Cardiac muscle cell (in vitro differentiated cells and primary cell): ENCODE results near the gene TOE1. TPM values are rescaled to one million over a fixed set of nuclear protein-coding genes. Genes with fewer than 3 reads are reported as not detected.
A peak's percentile ranks its signal among the peaks of the same experiment; 100 is the strongest.
"Not testable (repeated sequence)": the region's sequence is repeated elsewhere in the genome, so short reads cannot be mapped to it uniquely, and the experiment has no call there.

Experiments used
- DNase-seq, 2 donors: peaks; one replicate each; pipeline versions ENCODE4 v3.0.0 to v3.0.0-alpha.2; 2010 to 2017; ENCODE audit warnings: low read depth in 1 of 2, low spot score in 1 of 2
- H3K27ac ChIP-seq: fragments of 200-600 bp; sonication (generic); 2 replicates; pipeline ENCODE4 v1.5.1; 2016
- H3K27me3 ChIP-seq: fragments of 200-600 bp; sonication (generic); 2 replicates; pipeline ENCODE4 v1.6.0; 2016; ENCODE audit warnings: control low read depth
- H3K36me3 ChIP-seq: fragments of 200-600 bp; sonication (generic); 2 replicates; pipeline ENCODE4 v1.5.1; 2016; ENCODE audit warnings: control low read depth
- H3K4me1 ChIP-seq: fragments of 200-600 bp; sonication (generic); 2 replicates; pipeline ENCODE4 v1.8.1; 2017; ENCODE audit warnings: low read depth, mild to moderate bottlenecking, mixed run types
- H3K4me3 ChIP-seq: fragments of 200-600 bp; sonication (generic); 2 replicates; pipeline ENCODE4 v1.5.1; 2016; ENCODE audit warnings: mild to moderate bottlenecking
- H3K9me3 ChIP-seq: fragments of 200-600 bp; sonication (generic); 2 replicates; pipeline ENCODE4 v1.5.1; 2017; ENCODE audit warnings: low read depth, mild to moderate bottlenecking, control low read depth
- CTCF ChIP-seq: IDR thresholded peaks from 2 replicates; pipeline ENCODE4 v1.5.1; 2012; ENCODE audit warnings: low read depth, mild to moderate bottlenecking, low read length
- polyA plus RNA-seq: library from polyadenylated mRNA; unstranded; fragments of >200 nt; fragmentation: Nextera tagmentation; extraction: Ambion mirVana; gene quantifications from 2 replicates; pipeline ENCODE4 v1.2.1, GENCODE V29; 2016
- total RNA-seq: library from RNA; depleted of rRNA; stranded (reverse); fragments of >200 nt; gene quantifications from 2 replicates; pipeline ENCODE4 v1.2.3, GENCODE V29; 2016

The TOE1 gene
- total and polyA plus RNA-seq, 2 experiments from 2014 or later, result 9.1 to 13.4 TPM

GRCh38 chr1:45360981-45361380 is 21.0 kb downstream of the TOE1 start:
- not testable (repeated sequence) for H3K9me3 ChIP-seq, H3K27me3 ChIP-seq, H3K4me3 ChIP-seq, H3K36me3 ChIP-seq, H3K4me1 ChIP-seq
- TF ChIP-seq CTCF, result peak; percentile 7
- DNase-seq, result peak; percentile 32 to 85
- H3K27ac ChIP-seq, result peak overlapping the region; percentile 49

GRCh38 chr1:45364294-45364693 is 24.3 kb downstream of the TOE1 start:
- TF ChIP-seq CTCF, result no peak
- H3K4me1 ChIP-seq, result peaks cover 8% of the 10 kb centered on the region
- no peaks in the 10 kb centered on the region for H3K9me3 ChIP-seq
- H3K4me3 ChIP-seq, result no peak overlapping the region
- DNase-seq, result no peak
- H3K36me3 ChIP-seq, result no peaks in the 10 kb centered on the region
- H3K27ac ChIP-seq, result no peak overlapping the region
- no peaks in the 10 kb centered on the region for H3K27me3 ChIP-seq

- Histone ChIP-seq H3K4me3 (no peak overlapping the region), H3K27ac (no peak overlapping the region), H3K4me1 (peaks cover 6% of the 10 kb centered on the region), H3K36me3 (no peaks in the 10 kb centered on the region), H3K27me3 (no peaks in the 10 kb centered on the region), H3K9me3 (no peaks in the 10 kb centered on the region)
- DNase-seq, result no peak
- TF ChIP-seq CTCF, result no peak
Observed at GRCh38 chr1:45365051-45365450, 25.1 kb downstream of the TOE1 start.

GRCh38 chr1:45370575-45370974 is 30.6 kb downstream of the TOE1 start:
- Histone ChIP-seq H3K27me3 (no peaks in the 10 kb centered on the region), H3K4me3 (no peak overlapping the region), H3K4me1 (peaks cover 5% of the 10 kb centered on the region), H3K27ac (peak overlapping the region; percentile 39), H3K36me3 (no peaks in the 10 kb centered on the region), H3K9me3 (no peaks in the 10 kb centered on the region)
- DNase-seq, result peak in 1 of 2 donors; percentile 36
- no peak for TF ChIP-seq CTCF

GRCh38 chr1:45373573-45373972 is 33.6 kb downstream of the TOE1 start:
- Histone ChIP-seq H3K4me3 (no peak overlapping the region), H3K4me1 (peaks cover 5% of the 10 kb centered on the region), H3K36me3 (no peaks in the 10 kb centered on the region), H3K27me3 (no peaks in the 10 kb centered on the region), H3K9me3 (no peaks in the 10 kb centered on the region), H3K27ac (no peak overlapping the region)
- DNase-seq, result no peak
- no peak for TF ChIP-seq CTCF
